ENCODE results near the gene OR2D3. TPM values are rescaled to one million over a fixed set of nuclear protein-coding genes. Genes with fewer than 3 reads are reported as not detected.
A peak's percentile ranks its signal among the peaks of the same experiment; 100 is the strongest.
"Not testable (repeated sequence)": the region's sequence is repeated elsewhere in the genome, so short reads cannot be mapped to it uniquely, and the experiment has no call there.

Gene OR2D3
- polyA plus RNA-seq, 1 donor = not detected

DNA sequence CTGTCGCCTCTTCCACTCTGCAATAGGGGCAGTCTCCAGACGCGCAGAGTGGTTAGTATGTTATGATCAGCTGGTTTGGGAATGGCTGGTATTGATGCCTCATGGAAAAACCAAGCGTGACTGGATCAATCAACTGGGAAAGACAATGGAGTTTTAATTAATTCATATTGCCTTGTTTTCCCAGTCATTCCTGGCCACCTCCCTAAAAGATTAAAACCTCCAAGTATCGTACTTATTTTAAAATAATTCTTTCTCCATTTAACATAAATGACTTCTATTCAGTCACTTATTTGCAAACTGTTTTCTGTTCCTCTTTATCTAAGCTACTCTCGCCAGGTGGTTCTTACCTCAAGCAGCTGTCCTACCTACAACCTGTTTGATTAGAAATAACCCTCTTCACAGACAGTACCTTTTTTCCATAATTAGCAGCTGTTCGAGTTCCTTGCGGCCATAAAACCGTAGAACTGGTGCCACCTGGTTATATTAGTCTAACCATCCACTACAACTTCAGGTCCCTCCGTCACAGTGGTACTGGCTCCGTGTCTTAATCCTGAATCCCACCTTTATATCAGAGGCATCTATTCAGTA is 6.3 kb downstream of the OR2D3 start:
- DNase-seq = peak in 1 of 2 donors; percentile 43

DNA sequence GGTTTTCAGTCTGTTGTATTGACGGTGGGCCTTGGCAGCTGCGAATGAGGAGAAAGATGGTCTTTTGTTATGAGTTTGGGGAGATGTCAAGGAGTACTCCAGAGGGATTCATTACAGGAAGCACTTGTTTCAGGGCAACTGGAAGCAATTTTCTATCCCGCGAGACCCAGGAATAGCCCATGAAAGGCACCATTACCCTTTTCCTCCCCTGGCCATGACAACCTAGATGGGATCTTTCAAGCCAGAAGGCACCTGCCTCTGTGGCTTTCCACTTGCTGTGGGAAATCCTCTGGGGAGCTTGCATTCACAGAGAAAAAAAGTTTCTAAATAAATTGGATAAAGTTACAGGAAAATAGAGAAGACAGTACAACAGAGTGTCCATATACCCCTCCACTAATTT is 8.1 kb downstream of the OR2D3 start:
- H3K9me3 ChIP-seq (ENCODE audit: control insufficient read depth, low read depth, low read length) = no peaks in the 10 kb centered on the region
- no peak overlapping the region for H3K4me3 ChIP-seq (ENCODE audit: low read length)
- H3K27me3 ChIP-seq (ENCODE audit: control insufficient read depth, insufficient read depth, low read length) = no peaks in the 10 kb centered on the region
- no peak overlapping the region for H3K27ac ChIP-seq (ENCODE audit: low read length)
- WGBS (ENCODE audit: insufficient coverage, low lambda C conversion rate) = no CpG with 5 or more reads among the region's 4 CpGs
- no peaks in the 10 kb centered on the region for H3K4me1 ChIP-seq (ENCODE audit: control insufficient read depth, insufficient read depth, low read length)
- no peaks in the 10 kb centered on the region for H3K36me3 ChIP-seq (ENCODE audit: control insufficient read depth, insufficient read depth, low read length)
- DNase-seq = no peak

More for the DNA sequence above, 6.3 kb downstream of the OR2D3 start:
- 7% methylated on average over 4 of the region's 11 CpGs for WGBS (ENCODE audit: insufficient coverage, low lambda C conversion rate)
- peak overlapping the region; percentile 80 for H3K4me3 ChIP-seq (ENCODE audit: low read length)
- no peaks in the 10 kb centered on the region for H3K36me3 ChIP-seq (ENCODE audit: control insufficient read depth, insufficient read depth, low read length)
- peak overlapping the region; percentile 55 for H3K27ac ChIP-seq (ENCODE audit: low read length)
- no peaks in the 10 kb centered on the region for H3K27me3 ChIP-seq (ENCODE audit: control insufficient read depth, insufficient read depth, low read length)
- no peaks in the 10 kb centered on the region for H3K9me3 ChIP-seq (ENCODE audit: control insufficient read depth, low read depth, low read length)
- no peaks in the 10 kb centered on the region for H3K4me1 ChIP-seq (ENCODE audit: control insufficient read depth, insufficient read depth, low read length)

GRCh38 chr11:6931146-6931713 is 10.4 kb downstream of the OR2D3 start:
- Histone ChIP-seq H3K36me3 (ENCODE audit: control insufficient read depth, insufficient read depth, low read length) (no peaks in the 10 kb centered on the region), H3K4me1 (ENCODE audit: control insufficient read depth, insufficient read depth, low read length) (no peaks in the 10 kb centered on the region), H3K9me3 (ENCODE audit: control insufficient read depth, low read depth, low read length) (no peaks in the 10 kb centered on the region), H3K27ac (ENCODE audit: low read length) (no peak overlapping the region), H3K27me3 (ENCODE audit: control insufficient read depth, insufficient read depth, low read length) (no peaks in the 10 kb centered on the region), H3K4me3 (ENCODE audit: low read length) (no peak overlapping the region)
- DNase-seq = no peak
- WGBS (ENCODE audit: insufficient coverage, low lambda C conversion rate) = no CpG with 5 or more reads among the region's 3 CpGs

GRCh38 chr11:6932145-6932544 is 11.3 kb downstream of the OR2D3 start:
- no peak overlapping the region for H3K4me3 ChIP-seq (ENCODE audit: low read length)
- H3K27me3 ChIP-seq (ENCODE audit: control insufficient read depth, insufficient read depth, low read length) = no peaks in the 10 kb centered on the region
- H3K27ac ChIP-seq (ENCODE audit: low read length) = no peak overlapping the region
- no peaks in the 10 kb centered on the region for H3K36me3 ChIP-seq (ENCODE audit: control insufficient read depth, insufficient read depth, low read length)
- no peak for DNase-seq
- 83% methylated on average over 1 of the region's 7 CpGs for WGBS (ENCODE audit: insufficient coverage, low lambda C conversion rate)
- no peaks in the 10 kb centered on the region for H3K9me3 ChIP-seq (ENCODE audit: control insufficient read depth, low read depth, low read length)
- no peaks in the 10 kb centered on the region for H3K4me1 ChIP-seq (ENCODE audit: control insufficient read depth, insufficient read depth, low read length)

DNA sequence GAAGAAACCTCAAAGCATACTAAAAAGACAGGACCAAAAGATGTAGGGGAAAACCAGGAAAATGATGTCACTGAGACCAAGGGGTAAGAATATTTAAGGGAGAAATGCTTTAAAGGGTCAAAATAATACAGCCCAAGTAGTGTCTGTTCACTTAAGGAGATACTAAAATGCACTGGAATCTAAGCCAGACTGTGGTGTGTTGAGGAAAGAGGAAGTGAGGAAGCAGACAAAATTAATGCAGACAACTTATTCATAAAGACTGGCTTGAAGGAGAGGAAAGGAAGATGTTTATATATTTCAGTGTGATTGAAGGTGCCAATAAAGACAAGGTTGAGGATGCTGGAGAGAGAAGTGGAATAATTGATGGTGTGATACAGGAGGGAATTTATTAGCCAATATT is 21.2 kb downstream of the OR2D3 start:
- H3K4me1 ChIP-seq (ENCODE audit: control insufficient read depth, insufficient read depth, low read length) = no peaks in the 10 kb centered on the region
- H3K4me3 ChIP-seq (ENCODE audit: low read length) = no peak overlapping the region
- H3K36me3 ChIP-seq (ENCODE audit: control insufficient read depth, insufficient read depth, low read length) = no peaks in the 10 kb centered on the region
- no peak overlapping the region for H3K27ac ChIP-seq (ENCODE audit: low read length)
- no peak for DNase-seq
- no peaks in the 10 kb centered on the region for H3K9me3 ChIP-seq (ENCODE audit: control insufficient read depth, low read depth, low read length)
- H3K27me3 ChIP-seq (ENCODE audit: control insufficient read depth, insufficient read depth, low read length) = no peaks in the 10 kb centered on the region

DNA sequence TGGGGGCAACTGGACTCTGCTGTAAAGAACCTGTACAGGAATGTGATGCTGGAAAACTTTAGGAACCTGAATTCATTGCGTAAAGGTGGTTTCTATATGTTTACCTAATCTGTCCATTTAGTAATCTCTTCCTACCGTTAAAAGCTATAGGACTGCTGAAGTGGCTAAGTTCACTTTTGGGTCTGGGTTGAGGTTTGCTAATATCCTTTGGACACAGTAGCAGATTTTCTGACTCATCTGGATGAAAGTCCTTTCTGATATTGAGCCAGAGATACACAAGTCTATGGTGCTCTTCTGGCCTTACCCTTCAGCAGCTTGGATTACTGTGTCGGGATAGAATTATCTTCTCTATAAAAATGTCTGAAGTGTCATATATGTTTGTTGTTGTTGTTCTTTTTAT is 22.3 kb downstream of the OR2D3 start:
- no peaks in the 10 kb centered on the region for H3K27me3 ChIP-seq (ENCODE audit: control insufficient read depth, insufficient read depth, low read length)
- no peak overlapping the region for H3K4me3 ChIP-seq (ENCODE audit: low read length)
- no peaks in the 10 kb centered on the region for H3K4me1 ChIP-seq (ENCODE audit: control insufficient read depth, insufficient read depth, low read length)
- no peak for DNase-seq
- H3K36me3 ChIP-seq (ENCODE audit: control insufficient read depth, insufficient read depth, low read length) = no peaks in the 10 kb centered on the region
- 40% methylated on average over 1 of the region's 3 CpGs for WGBS (ENCODE audit: insufficient coverage, low lambda C conversion rate)
- H3K27ac ChIP-seq (ENCODE audit: low read length) = no peak overlapping the region
- no peaks in the 10 kb centered on the region for H3K9me3 ChIP-seq (ENCODE audit: control insufficient read depth, low read depth, low read length)

DNA sequence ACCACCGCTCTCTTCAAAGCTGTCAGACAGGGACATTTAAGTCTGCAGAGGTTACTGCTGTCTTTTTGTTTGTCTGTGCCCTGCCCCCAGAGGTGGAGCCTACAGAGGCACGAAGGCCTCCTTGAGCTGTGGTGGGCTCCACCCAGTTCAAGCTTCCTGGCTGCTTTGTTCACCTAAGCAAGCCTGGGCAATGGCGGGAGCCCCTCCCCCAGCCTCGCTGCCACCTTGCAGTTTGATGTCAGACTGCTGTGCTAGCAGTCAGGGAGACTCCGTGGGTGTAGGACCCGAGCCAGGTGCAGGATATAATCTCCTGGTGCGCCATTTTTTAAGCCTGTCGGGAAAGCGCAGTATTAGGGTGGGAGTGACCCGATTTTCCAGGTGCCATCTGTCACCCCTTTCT is 33.4 kb downstream of the OR2D3 start:
- H3K9me3 ChIP-seq (ENCODE audit: control insufficient read depth, low read depth, low read length); H3K4me1 ChIP-seq (ENCODE audit: control insufficient read depth, insufficient read depth, low read length); H3K27me3 ChIP-seq (ENCODE audit: control insufficient read depth, insufficient read depth, low read length); H3K27ac ChIP-seq (ENCODE audit: low read length); DNase-seq; H3K36me3 ChIP-seq (ENCODE audit: control insufficient read depth, insufficient read depth, low read length); H3K4me3 ChIP-seq (ENCODE audit: low read length): not testable (repeated sequence)
- WGBS (ENCODE audit: insufficient coverage, low lambda C conversion rate) = no CpG with 5 or more reads among the region's 10 CpGs

- no peaks in the 10 kb centered on the region for H3K9me3 ChIP-seq (ENCODE audit: control insufficient read depth, low read depth, low read length)
- no peaks in the 10 kb centered on the region for H3K4me1 ChIP-seq (ENCODE audit: control insufficient read depth, insufficient read depth, low read length)
- no peak overlapping the region for H3K27ac ChIP-seq (ENCODE audit: low read length)
- no peaks in the 10 kb centered on the region for H3K27me3 ChIP-seq (ENCODE audit: control insufficient read depth, insufficient read depth, low read length)
- H3K36me3 ChIP-seq (ENCODE audit: control insufficient read depth, insufficient read depth, low read length) = no peaks in the 10 kb centered on the region
- no peak overlapping the region for H3K4me3 ChIP-seq (ENCODE audit: low read length)
- DNase-seq = no peak
Observed at GRCh38 chr11:6962141-6962540, 41.3 kb downstream of the OR2D3 start.

DNA sequence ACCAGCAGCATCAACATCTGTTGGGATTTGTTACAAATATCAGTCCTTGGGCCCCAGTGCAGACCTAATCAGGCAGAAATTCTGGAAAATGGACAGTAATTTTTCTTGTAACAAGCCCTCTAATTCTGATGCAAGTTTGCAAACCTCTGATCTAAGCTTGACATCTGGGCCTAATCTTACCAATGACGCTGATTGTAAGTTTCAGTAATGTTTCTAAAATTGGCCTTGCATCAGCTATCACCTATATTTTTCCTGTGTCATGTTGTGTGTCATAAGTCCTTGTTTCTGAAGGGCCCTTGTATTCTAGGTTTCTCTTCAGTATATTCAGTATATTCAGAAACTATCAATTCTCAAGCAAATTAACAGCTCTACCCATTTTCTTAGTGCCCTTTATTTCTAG is 41.9 kb downstream of the OR2D3 start:
- Histone ChIP-seq H3K4me3 (ENCODE audit: low read length) (no peak overlapping the region), H3K36me3 (ENCODE audit: control insufficient read depth, insufficient read depth, low read length) (no peaks in the 10 kb centered on the region), H3K9me3 (ENCODE audit: control insufficient read depth, low read depth, low read length) (no peaks in the 10 kb centered on the region), H3K27ac (ENCODE audit: low read length) (no peak overlapping the region), H3K27me3 (ENCODE audit: control insufficient read depth, insufficient read depth, low read length) (no peaks in the 10 kb centered on the region), H3K4me1 (ENCODE audit: control insufficient read depth, insufficient read depth, low read length) (no peaks in the 10 kb centered on the region)
- DNase-seq = no peak
- WGBS (ENCODE audit: insufficient coverage, low lambda C conversion rate) = 100% methylated on average over 1 of the region's 1 CpG

DNA sequence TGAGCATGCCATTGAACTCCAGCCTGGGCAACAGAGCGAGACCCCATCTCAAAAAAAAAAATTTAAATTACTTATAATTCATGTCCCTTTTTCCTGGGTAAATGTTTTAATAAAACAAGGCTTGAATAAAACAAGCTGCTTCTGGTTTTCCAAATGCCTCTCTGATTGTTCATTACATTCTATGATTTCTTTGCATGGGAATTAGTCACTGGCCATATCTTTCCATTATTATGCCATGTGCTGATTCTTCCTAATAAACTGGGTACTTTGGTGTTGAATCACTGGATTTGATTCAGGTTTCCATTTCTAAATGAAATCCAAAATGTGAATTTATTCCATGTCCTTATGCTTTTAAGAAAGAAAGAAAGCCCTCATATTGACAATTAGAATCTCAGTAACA is 48.0 kb downstream of the OR2D3 start:
- Histone ChIP-seq H3K27me3 (ENCODE audit: control insufficient read depth, insufficient read depth, low read length) (no peaks in the 10 kb centered on the region), H3K4me1 (ENCODE audit: control insufficient read depth, insufficient read depth, low read length) (no peaks in the 10 kb centered on the region), H3K9me3 (ENCODE audit: control insufficient read depth, low read depth, low read length) (no peaks in the 10 kb centered on the region), H3K27ac (ENCODE audit: low read length) (no peak overlapping the region), H3K4me3 (ENCODE audit: low read length) (no peak overlapping the region), H3K36me3 (ENCODE audit: control insufficient read depth, insufficient read depth, low read length) (no peaks in the 10 kb centered on the region)
- no peak for DNase-seq
- 100% methylated on average over 1 of the region's 1 CpG for WGBS (ENCODE audit: insufficient coverage, low lambda C conversion rate)

DNA sequence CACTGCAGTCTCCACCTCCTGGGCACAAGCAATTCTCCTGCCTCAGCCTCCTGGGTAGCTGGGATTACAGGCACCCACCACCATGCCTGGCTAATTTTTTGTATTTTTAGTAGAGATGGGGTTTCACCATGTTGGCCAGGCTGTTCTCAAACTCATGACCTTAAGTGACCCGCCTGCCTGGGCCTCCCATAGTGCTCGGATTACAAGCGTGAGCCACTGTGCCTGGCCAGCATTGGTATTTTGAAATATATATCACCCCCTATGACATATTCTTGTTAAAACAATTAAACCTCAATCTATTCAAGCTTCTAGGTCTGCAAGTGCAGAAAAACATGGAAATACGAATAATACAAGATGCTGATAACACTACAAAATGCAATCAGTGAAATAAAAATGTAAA is 49.1 kb downstream of the OR2D3 start:
- H3K4me3 ChIP-seq (ENCODE audit: low read length); H3K36me3 ChIP-seq (ENCODE audit: control insufficient read depth, insufficient read depth, low read length); H3K9me3 ChIP-seq (ENCODE audit: control insufficient read depth, low read depth, low read length); DNase-seq; H3K27ac ChIP-seq (ENCODE audit: low read length); H3K27me3 ChIP-seq (ENCODE audit: control insufficient read depth, insufficient read depth, low read length); H3K4me1 ChIP-seq (ENCODE audit: control insufficient read depth, insufficient read depth, low read length): not testable (repeated sequence)
- 100% methylated on average over 1 of the region's 4 CpGs for WGBS (ENCODE audit: insufficient coverage, low lambda C conversion rate)
